Stimulated activated CD8-positive, alpha-beta memory T cell treated with anti-CD3 and anti-CD28 coated beads, Interleukin-7, amount 100 ng/mL, for 1 hour (primary cell): ENCODE results near the gene PLXNB1.
"Not testable (repeated sequence)": the region's sequence is repeated elsewhere in the genome, so short reads cannot be mapped to it uniquely, and the experiment has no call there.

Experiments
- DNase-seq, 2 donors: peaks; one replicate each; pipeline ENCODE4 v3.0.0-alpha.2; 2020; ENCODE audit warnings: low read depth in 2 of 2

PLXNB1 gene

DNA sequence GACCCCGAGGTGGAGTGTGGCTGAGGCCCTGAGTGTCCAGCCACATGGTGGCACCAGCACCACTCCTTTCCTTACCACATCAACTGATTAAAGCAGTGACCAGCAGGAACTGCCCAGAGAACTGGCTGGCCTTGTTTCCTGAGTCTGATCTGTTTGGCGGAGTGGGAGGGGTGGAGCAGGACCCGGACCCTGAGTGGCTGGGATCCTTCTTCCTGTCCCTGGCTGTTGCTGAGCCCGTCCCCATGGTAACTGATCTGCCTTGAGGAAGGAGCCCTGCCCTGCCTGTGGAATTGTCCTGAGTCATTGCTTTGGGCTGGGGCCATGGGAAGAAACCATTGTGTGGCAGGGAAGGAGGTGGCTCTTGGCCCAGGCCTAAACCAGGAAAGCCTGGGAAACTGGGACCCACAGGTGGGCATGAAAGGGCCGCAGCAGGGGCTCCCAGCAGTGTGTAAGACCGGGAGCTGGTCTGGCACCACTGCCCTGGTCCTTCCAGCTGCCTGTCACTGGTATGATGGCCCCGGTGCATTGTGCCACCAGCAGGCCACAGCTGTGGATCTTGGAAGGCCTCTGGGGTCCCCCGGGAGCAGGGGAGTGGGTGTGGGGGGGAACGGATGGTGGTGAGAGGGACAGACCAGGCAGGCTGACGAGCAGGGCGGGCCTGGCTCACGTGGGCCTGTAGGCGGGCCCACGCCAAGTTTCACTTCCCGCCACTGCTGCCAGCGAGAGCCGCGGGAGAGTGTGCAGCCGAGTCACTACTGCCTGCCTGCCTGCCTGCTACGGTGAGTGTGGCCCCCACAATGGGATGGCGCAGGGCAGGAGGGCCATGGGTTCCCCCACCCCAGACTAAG is 35.9 kb upstream of the PLXNB1 start:
- peak; percentile 55 to 56 for DNase-seq

DNA sequence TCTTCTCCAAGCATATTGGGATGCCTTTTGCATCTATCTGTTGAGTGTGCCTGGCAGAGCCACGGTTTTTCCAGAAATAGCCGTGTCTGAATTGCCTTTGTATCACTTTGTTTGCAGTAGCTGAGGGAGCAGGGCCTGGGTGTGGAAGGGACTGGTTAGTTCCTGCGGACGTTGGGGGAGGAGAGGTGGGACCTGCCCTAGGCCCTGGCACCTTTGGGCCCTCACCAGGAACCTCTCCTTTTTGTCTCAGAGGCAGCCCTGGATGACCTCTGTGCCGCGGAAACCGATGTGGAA is 35.3 kb upstream of the PLXNB1 start:
- no peak for DNase-seq

DNA sequence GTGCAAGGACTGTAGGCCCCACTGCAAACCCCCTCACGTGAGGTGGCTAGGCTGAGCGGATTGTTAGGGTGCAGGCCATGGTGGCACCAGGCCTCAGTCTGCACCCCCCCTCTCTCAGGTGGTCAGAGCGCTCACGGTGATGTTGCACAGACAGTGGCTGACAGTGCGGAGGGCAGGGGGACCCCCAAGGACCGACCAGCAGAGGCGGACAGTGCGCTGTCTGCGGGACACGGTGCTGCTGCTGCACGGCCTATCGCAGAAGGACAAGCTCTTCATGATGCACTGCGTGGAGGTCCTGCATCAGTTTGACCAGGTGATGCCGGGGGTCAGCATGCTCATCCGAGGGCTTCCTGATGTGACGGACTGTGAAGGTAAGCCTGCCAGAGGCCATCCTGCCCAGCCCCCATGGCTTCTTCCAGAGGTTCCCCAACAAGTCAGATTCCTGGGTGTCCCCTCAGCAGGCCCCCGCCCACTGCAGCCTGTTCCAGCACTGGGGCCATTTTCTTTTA is 34.9 kb upstream of the PLXNB1 start:
- DNase-seq: no peak

GRCh38 chr3:48463703-48464102 is 33.8 kb upstream of the PLXNB1 start:
- no peak for DNase-seq

DNA sequence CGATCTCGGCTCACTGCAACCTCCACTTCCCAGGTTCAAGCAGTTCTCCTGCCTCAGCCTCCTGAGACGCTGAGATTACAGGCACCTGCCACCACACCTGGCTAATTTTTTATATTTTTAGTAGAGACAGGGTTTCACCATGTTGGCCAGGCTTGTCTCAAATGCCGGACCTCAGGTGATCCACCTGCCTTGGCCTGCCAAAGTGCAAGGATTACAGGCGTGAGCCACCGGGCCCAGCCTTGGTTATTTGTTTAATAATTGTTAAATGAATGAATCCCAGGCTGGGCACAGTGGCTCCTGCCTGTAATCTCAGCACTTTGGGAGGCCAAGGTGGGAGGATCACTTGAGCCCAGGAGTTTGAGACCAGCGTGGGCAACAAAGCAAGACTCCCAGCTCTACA is 31.9 kb upstream of the PLXNB1 start:
- not testable (repeated sequence) for DNase-seq

DNA sequence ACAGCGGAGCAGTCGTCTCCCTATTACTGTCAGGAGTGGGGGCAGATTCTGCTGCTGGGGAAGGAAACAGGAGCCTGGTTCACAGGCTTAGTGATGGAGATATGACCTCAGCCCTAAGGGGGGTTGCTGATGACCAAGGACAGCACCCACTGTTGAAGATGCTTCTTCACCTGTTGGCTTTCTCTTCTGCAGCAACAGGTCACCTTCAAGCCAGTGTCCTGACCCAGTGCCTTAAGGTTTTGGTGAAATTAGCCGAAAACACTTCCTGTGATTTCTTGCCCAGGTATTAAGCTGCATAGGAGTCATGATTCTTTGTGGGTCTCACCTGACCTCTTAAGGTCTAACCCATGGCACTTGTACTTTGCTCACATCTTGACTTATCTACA is 30.6 kb upstream of the PLXNB1 start:
- DNase-seq: no peak

GRCh38 chr3:48459773-48460516 is 30.1 kb upstream of the PLXNB1 start:
- DNase-seq: no peak

DNA sequence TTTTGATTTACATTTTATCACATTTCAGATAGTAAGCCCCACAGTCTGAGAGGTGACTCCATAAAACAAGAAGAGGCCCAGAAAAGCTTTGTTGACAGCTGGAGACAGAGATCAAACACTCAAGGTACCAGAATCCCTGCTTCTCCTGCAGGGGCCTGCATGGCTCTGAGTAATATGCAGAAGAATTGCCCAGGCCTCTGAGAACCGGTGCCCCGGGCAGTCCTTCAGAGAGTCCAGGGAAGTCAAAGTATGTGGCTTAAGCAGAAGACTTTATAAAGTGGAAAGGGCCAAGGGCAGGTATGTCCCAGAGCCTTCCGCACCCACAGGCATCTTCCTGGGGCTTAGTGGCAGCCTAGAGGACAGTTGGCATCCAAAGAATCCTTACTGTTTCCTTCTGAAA is 29.4 kb upstream of the PLXNB1 start:
- no peak for DNase-seq

DNA sequence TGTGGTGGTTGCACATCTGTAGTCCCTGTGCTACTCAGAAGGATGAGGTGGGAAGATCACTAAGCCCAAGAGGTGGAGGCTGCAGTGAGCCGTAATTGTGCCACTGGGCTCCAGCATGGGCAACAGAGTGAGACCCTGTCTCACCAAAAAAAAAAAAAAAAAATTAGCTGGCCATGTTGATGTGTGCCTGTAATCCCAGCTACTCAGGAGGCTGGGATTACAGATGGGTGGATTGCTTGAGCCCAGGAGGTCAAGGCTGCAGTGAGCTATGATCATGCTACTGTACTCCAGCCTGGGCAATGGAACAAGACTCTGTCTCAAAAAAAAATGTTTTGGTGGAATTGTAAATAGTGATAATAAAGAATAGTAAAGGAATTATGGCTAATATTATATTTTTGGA is 26.6 kb upstream of the PLXNB1 start:
- DNase-seq: no peak

- DNase-seq: no peak
These were observed 21.4 kb upstream of the PLXNB1 start for GRCh38 chr3:48451270-48451669.

- peak; percentile 62 to 76 for DNase-seq
These were observed 16.7 kb upstream of the PLXNB1 start, which contains the start of gene ATRIP for GRCh38 chr3:48446425-48447193. ATRIP (plus strand) TSS chr3:48446737; CDS start chr3:48446846, 109 bp downstream.

DNA sequence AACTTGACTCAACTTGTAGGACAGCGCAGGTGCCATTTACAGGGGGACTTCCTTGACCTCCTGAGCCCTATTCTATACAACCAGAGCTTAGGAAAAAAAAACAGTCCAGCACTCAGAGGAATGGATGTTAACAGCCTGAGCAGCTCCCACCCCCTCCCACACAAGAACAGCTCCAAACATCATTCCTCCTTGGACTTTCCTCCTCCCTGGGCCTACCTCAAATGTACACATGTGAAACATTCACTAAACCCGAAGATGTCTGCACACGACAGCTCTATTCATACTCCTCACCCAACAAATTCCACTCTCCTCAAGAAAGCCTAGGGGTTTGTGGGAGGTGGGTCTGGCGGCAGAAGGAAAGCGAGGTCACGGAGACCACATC is 16.1 kb upstream of the PLXNB1 start:
- no peak for DNase-seq

- DNase-seq: no peak
These were observed 15.5 kb upstream of the PLXNB1 start for GRCh38 chr3:48445277-48445882.

GRCh38 chr3:48441940-48442339 is 12.1 kb upstream of the PLXNB1 start:
- DNase-seq: no peak

DNA sequence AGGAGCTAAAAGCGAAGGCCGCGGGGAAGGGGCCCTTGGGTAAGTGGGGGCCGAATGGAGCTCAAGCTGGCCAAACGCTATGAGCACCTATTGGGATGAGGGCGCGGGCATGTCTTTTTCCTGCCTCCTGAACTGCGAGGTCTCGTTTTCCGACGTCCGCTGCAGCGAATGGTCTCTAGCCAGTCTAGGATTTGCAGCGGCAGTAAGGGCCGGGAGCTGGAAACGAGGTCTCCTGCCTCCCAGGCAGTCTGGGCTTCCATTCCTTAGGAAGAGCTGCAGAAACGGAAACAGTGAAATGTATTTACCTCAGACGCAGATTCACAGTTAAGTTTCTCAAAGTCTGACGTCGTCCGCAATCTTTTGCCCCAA is 10.7 kb upstream of the PLXNB1 start:
- no peak for DNase-seq

- DNase-seq: peak; percentile 96 to 97
These were observed 10.1 kb upstream of the PLXNB1 start, which contains the start of the genes CCDC51 and TMA7 for GRCh38 chr3:48439820-48440589. CCDC51 (minus strand) TSS chr3:48440119; CDS start chr3:48435128, 4,991 bp downstream. TMA7 (plus strand) TSS chr3:48440257; CDS start chr3:48440297, 40 bp downstream.

DNA sequence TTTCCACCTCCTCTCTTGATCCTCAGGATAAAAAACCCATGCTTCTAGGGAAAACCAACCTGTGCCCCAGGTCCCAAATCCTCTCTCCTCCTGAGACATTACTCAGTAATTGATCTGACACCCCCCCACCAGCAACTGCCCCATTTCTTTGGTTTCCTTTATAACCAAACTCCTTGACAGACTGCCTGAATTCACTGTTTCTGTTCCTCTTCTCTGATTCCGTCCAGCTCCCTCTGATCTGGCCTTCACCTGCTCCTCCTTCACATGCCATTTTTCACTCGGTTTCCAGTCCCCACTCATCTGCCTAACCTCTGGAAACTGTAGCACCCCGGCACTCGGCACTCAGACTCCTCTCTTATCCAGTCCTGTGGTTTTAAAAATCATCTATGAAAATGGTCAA is 7.9 kb upstream of the PLXNB1 start:
- DNase-seq: no peak

- DNase-seq: no peak
These were observed 7.0 kb upstream of the PLXNB1 start for GRCh38 chr3:48436855-48437254.

GRCh38 chr3:48436477-48436787 is 6.5 kb upstream of the PLXNB1 start:
- no peak for DNase-seq

GRCh38 chr3:48435774-48436476 is 6.0 kb upstream of the PLXNB1 start:
- peak; percentile 68 to 76 for DNase-seq

DNA sequence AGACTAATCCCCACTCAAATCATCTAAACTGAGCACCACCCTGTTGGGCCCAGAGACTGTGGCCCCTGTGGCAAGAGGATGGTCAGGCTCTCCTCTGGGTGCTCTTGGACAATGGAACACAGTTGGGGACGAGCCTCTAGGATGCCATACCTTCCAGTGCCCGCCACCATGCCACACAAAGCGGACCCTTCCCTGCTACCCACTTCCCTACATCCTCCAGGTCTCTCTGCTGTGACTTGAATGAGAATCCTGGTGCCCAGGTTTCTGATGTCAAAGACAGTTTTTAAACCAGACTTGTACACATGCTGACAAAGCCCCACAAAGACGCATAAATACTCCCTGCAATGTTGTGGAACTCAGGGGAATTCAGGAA is 5.3 kb upstream of the PLXNB1 start:
- DNase-seq: no peak
